Adrenal gland (tissue), 5 donors: ENCODE results near the gene MUS81.
"Not testable (repeated sequence)": the region's sequence is repeated elsewhere in the genome, so short reads cannot be mapped to it uniquely, and the experiment has no call there.

Experiments
- POLR2A ChIP-seq, 2 donors: fragments of 450-650 bp; IDR thresholded peaks; one replicate each; pipeline ENCODE4 v1.6.1; 2017; ENCODE audit warnings: antibody characterized with exemption in 2 of 2, mild to moderate bottlenecking in 2 of 2, moderate library complexity in 1 of 2
- TF ChIP-seq, protein P1 (sequence below), 6 experiments: fragments of 450-650 bp in 4 of 6; fragments of 200-600 bp in 2 of 6; sonication (generic) in 1 of 6; IDR thresholded peaks; 1 replicate in 5 of 6; 2 replicates in 1 of 6; pipeline versions ENCODE4 v1.5.1 to v1.8.0; 2016 to 2021; ENCODE audit warnings: antibody characterized with exemption in 6 of 6, mild to moderate bottlenecking in 2 of 6, moderate library complexity in 1 of 6
- donor health status: DM: no; HTN: no; CAD: no.

DNA sequence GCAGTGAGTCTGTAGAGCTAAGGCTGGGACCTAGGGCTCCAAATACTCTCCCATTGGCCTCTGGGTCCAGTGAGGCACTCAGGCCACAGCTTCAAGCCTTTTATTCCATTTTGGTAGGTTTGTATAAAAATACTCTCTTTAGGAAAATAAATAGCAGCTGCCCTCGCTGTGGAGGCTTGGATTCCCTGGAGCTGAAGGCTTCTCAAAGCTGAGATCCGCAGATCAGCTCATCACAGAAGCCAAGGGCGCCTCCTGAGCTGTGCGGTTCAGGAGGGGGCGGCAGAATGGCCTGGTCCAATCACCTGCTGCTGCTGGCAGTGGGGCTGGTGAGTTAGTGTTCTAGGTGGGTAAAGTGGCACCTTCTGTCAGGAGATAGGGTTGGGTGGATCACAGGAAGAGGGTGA lies 31.9 kb downstream of the MUS81 start:
- TF ChIP-seq, protein P1, sequence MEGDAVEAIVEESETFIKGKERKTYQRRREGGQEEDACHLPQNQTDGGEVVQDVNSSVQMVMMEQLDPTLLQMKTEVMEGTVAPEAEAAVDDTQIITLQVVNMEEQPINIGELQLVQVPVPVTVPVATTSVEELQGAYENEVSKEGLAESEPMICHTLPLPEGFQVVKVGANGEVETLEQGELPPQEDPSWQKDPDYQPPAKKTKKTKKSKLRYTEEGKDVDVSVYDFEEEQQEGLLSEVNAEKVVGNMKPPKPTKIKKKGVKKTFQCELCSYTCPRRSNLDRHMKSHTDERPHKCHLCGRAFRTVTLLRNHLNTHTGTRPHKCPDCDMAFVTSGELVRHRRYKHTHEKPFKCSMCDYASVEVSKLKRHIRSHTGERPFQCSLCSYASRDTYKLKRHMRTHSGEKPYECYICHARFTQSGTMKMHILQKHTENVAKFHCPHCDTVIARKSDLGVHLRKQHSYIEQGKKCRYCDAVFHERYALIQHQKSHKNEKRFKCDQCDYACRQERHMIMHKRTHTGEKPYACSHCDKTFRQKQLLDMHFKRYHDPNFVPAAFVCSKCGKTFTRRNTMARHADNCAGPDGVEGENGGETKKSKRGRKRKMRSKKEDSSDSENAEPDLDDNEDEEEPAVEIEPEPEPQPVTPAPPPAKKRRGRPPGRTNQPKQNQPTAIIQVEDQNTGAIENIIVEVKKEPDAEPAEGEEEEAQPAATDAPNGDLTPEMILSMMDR (IDR thresholded peaks at IDR 0.05), result not testable (repeated sequence)
- TF ChIP-seq POLR2A (IDR thresholded peaks at IDR 0.05), result not testable (repeated sequence)
